ENCODE results near the gene BIK. TPM values are rescaled to one million over a fixed set of nuclear protein-coding genes. Genes with fewer than 3 reads are reported as not detected.
"Not testable (repeated sequence)": the region's sequence is repeated elsewhere in the genome, so short reads cannot be mapped to it uniquely, and the experiment has no call there.

BIK gene
- total RNA-seq, 1 experiment from 2014 or later: 8.6 TPM

DNA sequence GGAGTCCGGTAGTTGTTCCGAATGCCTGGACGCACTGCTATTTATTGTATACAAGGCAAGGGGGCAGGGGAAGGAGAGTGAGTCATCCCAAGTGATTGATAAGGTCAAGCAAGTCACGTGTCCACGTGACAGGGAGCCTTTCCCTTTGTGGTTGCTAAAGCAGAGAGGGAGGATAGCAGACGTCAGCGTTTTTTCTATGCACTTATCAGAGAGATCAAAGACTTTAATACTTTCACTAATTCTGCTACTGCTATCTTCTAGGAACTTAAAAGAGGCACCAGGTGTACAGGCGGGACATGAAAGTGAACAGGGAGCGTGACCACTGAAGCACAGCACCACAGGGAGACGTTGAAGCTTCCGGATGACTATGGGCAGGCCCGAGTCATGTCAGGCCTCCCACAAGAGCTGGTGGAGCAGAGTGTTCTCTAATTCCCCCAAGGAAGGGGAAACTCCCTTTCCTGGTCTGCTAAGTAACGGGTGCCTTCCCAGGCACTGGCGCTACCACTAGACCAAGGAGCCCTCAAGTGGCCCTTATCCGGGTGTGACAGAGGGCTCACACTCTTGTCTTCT lies 6.4 kb upstream of the BIK start:
- DNase-seq (ENCODE audit: low spot score): not testable (repeated sequence)

DNA sequence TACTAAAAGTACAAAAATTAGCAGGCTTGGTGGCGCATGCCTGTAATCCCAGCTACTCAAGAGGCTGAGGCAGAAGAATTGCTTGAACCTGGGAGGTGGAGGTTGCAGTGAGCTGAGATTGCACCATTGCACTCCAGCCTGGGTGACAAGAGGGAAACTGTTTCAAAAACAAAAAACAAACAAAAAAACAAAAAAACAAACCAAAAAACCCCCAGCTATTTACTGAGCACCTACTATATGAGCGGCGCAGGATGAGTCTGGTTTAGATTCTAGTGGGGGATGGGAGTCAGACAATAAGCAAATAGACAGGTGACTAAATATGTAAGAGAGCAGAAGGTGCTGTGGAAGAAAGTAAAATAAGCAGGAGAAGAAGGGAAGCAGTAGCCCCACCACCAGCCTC lies 5.6 kb upstream of the BIK start:
- DNase-seq (ENCODE audit: low spot score): not testable (repeated sequence)

- no peak for DNase-seq (ENCODE audit: low spot score)
Measured at GRCh38 chr22:43106302-43106701, 4.2 kb upstream of the BIK start.

DNA sequence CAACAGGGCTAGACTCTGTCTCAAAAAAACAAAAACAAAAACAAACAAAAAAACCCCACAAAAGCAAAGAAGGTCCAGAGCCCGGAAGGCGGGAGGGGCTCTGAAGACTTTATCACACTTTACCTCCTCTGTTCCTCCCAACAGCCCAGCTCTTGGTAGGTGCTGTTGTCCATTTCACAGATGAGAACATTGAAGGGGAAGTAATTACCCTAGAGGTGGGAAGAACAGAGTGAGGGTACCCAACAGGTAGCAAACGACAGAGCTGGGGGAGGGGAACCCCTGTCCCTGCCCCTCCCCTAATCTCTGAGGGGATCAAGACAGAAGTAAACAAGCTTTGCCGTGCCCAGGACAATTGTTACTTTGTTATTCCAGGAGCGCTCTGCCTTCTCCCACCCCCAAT lies 1.0 kb upstream of the BIK start:
- no peak for DNase-seq (ENCODE audit: low spot score)

DNA sequence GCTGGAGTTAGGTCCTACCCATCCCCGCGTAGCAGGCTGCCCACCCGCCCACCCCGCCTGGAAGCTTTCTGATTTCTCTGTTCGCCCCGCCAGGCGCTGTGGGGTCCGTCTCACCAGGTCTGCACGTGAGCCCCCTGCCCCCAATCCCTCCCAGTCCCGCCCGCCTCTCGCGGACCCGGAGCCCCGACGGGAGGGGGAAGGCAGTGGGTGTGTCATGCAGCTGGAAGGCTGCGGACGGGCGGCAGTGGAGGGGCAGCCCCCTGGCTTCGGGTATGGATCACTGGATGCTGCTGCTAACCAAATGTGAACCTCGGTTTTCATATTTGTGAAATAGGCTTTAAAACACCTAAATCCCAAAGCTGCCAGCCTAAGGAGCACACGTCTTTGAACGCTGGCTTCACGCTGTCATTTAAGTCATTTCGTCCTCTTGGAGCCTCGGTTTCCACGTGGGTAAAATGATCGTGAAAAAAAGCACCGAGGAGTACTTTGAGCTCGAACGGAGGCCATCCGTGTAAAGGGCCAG lies 568 bp upstream of the BIK start:
- no peak for DNase-seq (ENCODE audit: low spot score)

DNA sequence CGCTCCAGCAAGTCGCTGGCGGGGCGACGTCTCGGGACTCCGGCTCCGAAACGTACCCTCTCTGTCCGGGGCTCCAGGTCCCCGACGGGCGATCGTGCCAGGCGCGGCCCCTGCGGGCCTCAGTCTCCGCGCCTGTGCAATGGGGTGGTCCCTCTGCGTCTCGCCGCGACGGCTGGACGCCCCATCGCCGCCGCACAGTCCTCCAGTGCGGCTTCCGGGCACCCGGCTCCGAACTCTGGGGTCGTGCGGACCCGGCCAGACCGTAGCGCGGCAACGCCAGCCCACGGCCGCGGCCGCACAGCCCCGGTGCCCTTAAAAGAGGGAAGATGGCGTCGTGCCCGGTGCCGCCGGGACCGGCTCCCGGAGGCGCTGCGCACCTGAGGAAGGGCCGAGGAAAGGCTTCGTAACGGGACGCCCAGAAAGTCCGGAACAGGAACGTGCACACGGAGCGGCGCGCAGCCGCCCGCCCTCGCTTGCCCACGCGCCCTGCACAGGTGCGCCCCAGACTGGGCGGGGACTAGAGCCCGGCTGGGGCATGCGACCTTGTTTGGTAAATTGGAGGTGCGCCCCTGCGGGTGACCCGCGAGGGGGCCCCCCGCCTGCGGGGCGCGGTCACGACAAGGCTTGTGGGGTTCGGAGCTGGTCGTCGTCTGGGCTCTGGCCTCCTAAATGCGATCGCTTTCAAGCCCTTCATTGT lies 525 bp downstream of the BIK start:
- no peak for DNase-seq (ENCODE audit: low spot score)

GRCh38 chr22:43113526-43114251 lies 3.1 kb downstream of the BIK start:
- no peak for DNase-seq (ENCODE audit: low spot score)

- DNase-seq (ENCODE audit: low spot score): no peak
Measured at GRCh38 chr22:43114958-43115357, 4.4 kb downstream of the BIK start.

GRCh38 chr22:43116932-43117331 lies 6.4 kb downstream of the BIK start:
- no peak for DNase-seq (ENCODE audit: low spot score)

- no peak for DNase-seq (ENCODE audit: low spot score)
Measured at GRCh38 chr22:43118024-43118849, 7.7 kb downstream of the BIK start.

DNA sequence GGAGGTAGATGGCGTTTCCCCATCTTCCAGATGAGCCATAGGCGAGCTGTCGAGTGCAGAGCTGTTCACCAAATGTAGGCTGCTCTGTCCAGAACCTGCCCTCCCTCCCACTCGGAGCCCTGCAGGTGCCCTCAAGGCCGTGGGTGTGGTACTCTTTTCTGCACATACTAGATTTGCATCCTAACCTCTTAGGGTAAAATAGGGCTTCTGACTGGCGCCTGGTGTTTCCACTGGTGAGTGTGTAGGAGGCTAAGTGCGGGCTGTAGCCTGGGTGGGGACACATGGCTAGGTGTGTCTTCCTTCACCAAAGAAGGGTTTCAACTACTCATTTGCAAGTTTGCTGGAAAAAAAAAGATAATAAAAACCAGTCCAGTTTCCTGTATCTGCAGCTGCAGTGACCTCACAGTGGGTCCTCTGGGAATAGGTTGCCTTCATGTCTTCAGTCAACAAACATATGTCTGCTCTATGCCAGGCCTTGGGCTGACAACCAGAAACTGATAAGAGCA lies 8.5 kb downstream of the BIK start:
- DNase-seq (ENCODE audit: low spot score): no peak

- DNase-seq (ENCODE audit: low spot score): peak; percentile 82
Measured at GRCh38 chr22:43126501-43127165, 16.1 kb downstream of the BIK start.

- peak; percentile 36 for DNase-seq (ENCODE audit: low spot score)
Measured at GRCh38 chr22:43127166-43127908, 16.8 kb downstream of the BIK start.

- no peak for DNase-seq (ENCODE audit: low spot score)
Measured at GRCh38 chr22:43128116-43128515, 17.6 kb downstream of the BIK start.

DNA sequence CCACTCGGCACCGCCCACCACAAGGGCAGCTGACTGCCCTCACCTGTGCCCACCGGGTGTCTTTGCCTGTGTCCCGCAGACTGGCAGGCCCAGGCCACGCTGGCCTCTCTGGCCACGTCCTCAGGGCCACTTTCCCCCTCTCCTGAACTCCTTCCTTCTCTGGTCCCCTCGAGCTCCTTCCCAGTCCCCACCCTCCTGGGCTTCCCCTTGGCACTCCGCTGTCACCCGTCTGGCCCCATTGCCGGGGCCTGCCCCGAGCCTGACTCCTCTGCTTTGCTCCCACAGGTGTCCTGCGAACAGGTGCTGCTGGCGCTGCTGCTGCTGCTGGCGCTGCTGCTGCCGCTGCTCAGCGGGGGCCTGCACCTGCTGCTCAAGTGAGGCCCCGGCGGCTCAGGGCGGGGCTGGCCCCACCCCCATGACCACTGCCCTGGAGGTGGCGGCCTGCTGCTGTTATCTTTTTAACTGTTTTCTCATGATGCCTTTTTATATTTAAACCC lies 18.4 kb downstream of the BIK start:
- DNase-seq (ENCODE audit: low spot score): peak; percentile 19

DNA sequence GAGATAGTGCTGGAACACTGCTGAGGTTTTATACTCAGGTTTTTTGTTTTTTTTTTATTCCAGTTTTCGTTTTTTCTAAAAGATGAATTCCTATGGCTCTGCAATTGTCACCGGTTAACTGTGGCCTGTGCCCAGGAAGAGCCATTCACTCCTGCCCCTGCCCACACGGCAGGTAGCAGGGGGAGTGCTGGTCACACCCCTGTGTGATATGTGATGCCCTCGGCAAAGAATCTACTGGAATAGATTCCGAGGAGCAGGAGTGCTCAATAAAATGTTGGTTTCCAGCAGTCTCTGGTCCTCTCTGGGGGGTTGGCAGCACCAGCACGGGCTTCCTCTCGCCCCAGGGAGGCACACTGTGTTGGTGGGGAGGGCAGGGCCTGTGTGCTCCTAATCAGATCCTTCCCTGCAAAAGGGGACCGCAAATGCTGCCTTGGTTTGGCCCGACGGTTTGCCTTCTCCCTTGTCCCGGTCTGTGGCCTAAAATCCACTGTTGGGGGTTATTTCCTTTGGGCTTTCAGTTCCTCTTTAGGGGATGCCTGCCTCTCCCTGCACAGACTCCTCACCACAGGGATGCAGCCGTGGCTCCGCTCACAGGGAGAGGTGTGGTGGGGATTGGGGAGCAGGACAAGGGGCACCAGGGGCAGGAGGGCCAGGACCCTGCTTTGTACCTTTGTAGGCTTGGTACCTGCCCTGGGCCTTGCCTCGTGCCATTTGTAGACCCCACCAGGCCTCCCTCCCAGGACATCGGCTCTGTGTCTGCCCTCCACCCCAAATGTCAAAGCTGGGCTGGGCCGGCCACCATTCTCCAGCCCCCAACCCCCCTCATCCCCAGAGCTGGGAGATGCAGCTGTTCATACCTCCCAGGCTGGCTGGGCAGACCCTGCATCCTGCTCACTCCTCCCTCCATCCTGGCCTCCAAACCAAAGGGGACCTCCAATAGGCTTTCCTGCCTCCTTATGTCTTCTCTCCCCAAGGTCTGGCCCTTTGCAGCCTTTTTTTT lies 19.2 kb downstream of the BIK start:
- no peak for DNase-seq (ENCODE audit: low spot score)

GRCh38 chr22:43131773-43132501 lies 21.4 kb downstream of the BIK start:
- DNase-seq (ENCODE audit: low spot score): no peak

- DNase-seq (ENCODE audit: low spot score): no peak
Measured at GRCh38 chr22:43133401-43133800, 22.9 kb downstream of the BIK start.
